Measurements from ENCODE around the gene SDK1. TPM values are rescaled to one million over a fixed set of nuclear protein-coding genes. Genes with fewer than 3 reads are reported as not detected.

The SDK1 gene
- total RNA-seq, 4 donors from 2014 or later = 1.2 to 1.8 (median 1.5) TPM

DNA sequence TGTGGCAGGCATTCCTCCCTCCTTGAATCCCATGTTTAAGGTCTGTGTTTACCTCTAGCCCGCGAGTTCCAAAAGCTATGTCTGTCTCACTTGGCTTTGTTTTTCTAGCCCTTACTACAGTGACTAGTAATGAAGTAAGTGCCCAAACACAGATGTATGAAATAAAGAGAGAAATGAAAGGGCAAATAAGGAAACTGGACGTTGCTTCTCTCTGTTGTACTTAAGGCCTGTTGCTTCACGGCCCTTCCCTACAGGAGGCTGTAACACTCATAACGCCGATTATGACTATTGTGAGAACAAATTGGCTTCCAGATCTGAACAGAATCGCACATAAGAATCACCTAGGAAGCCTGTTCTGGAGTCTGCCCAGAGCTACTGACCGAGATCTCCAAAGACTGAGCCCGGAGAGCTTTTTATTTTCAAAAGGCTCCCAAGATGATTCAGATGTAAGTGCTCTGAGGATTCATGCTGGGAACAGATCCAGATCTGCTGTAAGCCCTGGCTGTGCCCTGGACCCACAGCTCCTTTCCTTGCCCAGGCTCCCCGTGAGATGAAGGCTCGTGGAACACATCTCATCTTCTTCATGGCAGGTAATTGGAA, 432.6 kb downstream of the SDK1 start:
- intact Hi-C loops (cut with DNase I; ENCODE audit: low total_unique reads) = no loop called here

DNA sequence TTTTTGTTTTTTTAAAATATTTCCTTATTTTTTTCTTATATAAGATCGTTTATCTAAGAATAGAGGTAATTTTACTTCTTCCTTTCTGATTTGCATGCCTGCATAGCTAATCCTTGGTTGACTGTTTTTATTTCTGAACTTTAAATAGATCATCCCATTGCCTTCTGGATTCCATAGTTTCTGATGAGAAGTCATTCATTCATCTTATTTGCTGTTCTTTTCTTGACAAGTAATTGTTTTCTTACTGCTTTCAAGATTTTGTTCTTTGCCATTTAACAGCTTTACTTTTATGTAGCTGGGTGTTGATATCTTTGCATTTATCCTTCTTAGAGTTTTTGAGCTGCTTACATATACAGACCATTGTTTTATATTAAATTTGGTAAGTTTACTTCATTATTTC, 437.9 kb downstream of the SDK1 start:
- Histone ChIP-seq H3K27ac (no peak overlapping the region), H3K27me3 (no peaks in the 10 kb centered on the region), H3K9me3 (peaks cover 0 to 20% (median 0%) of the 10 kb centered on the region in 3 donors), H3K4me1 (no peaks in the 10 kb centered on the region), H3K36me3 (no peaks in the 10 kb centered on the region), H3K4me3 (no peak overlapping the region)
- intact Hi-C loops (cut with DNase I; ENCODE audit: low total_unique reads) = no loop called here
- ATAC-seq (no peak), DNase-seq (no peak)
- TF ChIP-seq, protein P1, sequence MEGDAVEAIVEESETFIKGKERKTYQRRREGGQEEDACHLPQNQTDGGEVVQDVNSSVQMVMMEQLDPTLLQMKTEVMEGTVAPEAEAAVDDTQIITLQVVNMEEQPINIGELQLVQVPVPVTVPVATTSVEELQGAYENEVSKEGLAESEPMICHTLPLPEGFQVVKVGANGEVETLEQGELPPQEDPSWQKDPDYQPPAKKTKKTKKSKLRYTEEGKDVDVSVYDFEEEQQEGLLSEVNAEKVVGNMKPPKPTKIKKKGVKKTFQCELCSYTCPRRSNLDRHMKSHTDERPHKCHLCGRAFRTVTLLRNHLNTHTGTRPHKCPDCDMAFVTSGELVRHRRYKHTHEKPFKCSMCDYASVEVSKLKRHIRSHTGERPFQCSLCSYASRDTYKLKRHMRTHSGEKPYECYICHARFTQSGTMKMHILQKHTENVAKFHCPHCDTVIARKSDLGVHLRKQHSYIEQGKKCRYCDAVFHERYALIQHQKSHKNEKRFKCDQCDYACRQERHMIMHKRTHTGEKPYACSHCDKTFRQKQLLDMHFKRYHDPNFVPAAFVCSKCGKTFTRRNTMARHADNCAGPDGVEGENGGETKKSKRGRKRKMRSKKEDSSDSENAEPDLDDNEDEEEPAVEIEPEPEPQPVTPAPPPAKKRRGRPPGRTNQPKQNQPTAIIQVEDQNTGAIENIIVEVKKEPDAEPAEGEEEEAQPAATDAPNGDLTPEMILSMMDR (IDR thresholded peaks at IDR 0.05 in 4 of 5, conservative IDR thresholded peaks at IDR 0.05 in 1 of 5) = no peak
- no peak for TF ChIP-seq POLR2A (IDR thresholded peaks at IDR 0.05)
- in situ Hi-C loops (cut with MboI; ENCODE audit: low sequenced_read_pairs in 4 of 4) = no loop called here

More for the DNA sequence above, 432.6 kb downstream of the SDK1 start:
- Histone ChIP-seq H3K4me1 (no peaks in the 10 kb centered on the region), H3K4me3 (no peak overlapping the region), H3K9me3 (peaks cover 0 to 6% (median 0%) of the 10 kb centered on the region in 3 donors), H3K36me3 (no peaks in the 10 kb centered on the region), H3K27ac (no peak overlapping the region), H3K27me3 (no peaks in the 10 kb centered on the region)
- TF ChIP-seq, protein P1 (IDR thresholded peaks at IDR 0.05 in 4 of 5, conservative IDR thresholded peaks at IDR 0.05 in 1 of 5) = no peak
- TF ChIP-seq POLR2A (IDR thresholded peaks at IDR 0.05) = no peak
- in situ Hi-C loops (cut with MboI; ENCODE audit: low sequenced_read_pairs in 4 of 4) = no loop called here
- ATAC-seq = no peak
- DNase-seq = no peak

DNA sequence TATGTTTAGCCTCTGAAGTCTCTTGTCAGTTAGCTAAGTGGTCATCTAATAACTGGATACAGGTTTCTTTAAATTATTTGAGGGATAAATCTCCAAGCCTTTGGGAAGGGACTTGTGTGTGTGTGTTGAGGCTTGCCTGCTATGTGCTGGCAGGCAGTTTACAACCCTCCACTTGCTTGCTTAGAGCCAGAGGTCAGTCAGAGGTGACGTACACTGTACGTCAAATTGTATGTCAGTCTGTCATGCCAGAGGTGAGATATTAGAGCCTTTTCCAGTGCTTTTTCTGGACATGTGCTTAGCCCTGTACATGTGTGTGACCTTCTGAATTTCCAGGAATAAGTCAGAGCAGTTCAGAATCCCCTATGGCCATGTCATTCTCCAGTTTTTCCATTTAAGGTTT, 438.9 kb downstream of the SDK1 start:
- H3K36me3 ChIP-seq = no peaks in the 10 kb centered on the region
- DNase-seq (no peak), ATAC-seq (no peak)
- intact Hi-C loops (cut with DNase I; ENCODE audit: low total_unique reads) (no loop called here), in situ Hi-C loops (cut with MboI; ENCODE audit: low sequenced_read_pairs in 4 of 4) (no loop called here)
- H3K27me3 ChIP-seq = no peaks in the 10 kb centered on the region
- peaks cover 0 to 20% (median 0%) of the 10 kb centered on the region in 3 donors for H3K9me3 ChIP-seq
- H3K27ac ChIP-seq = no peak overlapping the region
- no peak overlapping the region for H3K4me3 ChIP-seq
- no peaks in the 10 kb centered on the region for H3K4me1 ChIP-seq
- TF ChIP-seq POLR2A (IDR thresholded peaks at IDR 0.05) = no peak
- TF ChIP-seq, protein P1 (IDR thresholded peaks at IDR 0.05 in 4 of 5, conservative IDR thresholded peaks at IDR 0.05 in 1 of 5) = no peak

DNA sequence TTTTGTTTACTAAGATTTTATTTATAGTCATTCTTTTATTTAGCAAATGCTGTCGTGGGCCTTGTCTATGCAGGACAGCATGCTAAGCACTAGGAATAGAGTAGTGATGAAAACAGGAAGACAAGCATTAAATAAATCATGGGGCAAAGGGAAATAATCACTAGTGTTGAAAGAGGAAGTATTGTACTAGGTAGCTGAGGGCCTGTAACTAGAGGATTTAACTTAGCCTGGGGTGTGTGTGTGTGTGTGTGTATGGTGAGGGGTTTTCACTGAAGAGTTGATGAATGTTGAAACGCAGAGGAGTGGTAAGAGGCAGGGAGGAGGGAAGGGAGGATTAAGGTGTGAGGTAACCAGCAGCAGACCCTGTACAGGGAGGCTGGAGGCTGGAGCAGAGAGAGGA, 446.4 kb downstream of the SDK1 start:
- Histone ChIP-seq H3K4me1 (no peaks in the 10 kb centered on the region), H3K27ac (no peak overlapping the region), H3K4me3 (no peak overlapping the region), H3K27me3 (no peaks in the 10 kb centered on the region), H3K9me3 (no peaks in the 10 kb centered on the region), H3K36me3 (no peaks in the 10 kb centered on the region)
- ATAC-seq (no peak), DNase-seq (no peak)
- intact Hi-C loops (cut with DNase I; ENCODE audit: low total_unique reads) (no loop called here), in situ Hi-C loops (cut with MboI; ENCODE audit: low sequenced_read_pairs in 4 of 4) (no loop called here)
- TF ChIP-seq, protein P1 (IDR thresholded peaks at IDR 0.05 in 4 of 5, conservative IDR thresholded peaks at IDR 0.05 in 1 of 5) = no peak
- TF ChIP-seq POLR2A (IDR thresholded peaks at IDR 0.05) = no peak

DNA sequence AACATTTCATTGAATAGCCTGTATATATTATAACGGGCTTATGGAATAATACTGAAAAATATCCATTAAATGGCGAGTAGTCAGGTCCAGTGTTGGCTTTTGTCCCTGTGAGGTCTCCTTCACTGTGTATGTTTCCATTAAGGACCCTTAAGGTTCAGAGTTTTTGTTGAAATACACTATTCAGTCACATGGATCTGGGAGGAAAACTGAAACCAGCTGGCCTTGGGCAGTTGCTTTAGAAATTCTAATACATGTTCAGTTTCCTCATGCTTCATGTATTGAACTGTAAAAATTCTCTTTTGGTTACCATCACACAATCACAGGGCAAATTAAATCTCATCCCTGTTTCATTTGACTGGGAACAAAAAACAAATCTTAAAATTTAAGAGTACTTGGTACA, 447.3 kb downstream of the SDK1 start:
- ATAC-seq (no peak), DNase-seq (no peak)
- in situ Hi-C loops (cut with MboI; ENCODE audit: low sequenced_read_pairs in 4 of 4) (no loop called here), intact Hi-C loops (cut with DNase I; ENCODE audit: low total_unique reads) (no loop called here)
- Histone ChIP-seq H3K4me1 (no peaks in the 10 kb centered on the region), H3K27me3 (no peaks in the 10 kb centered on the region), H3K27ac (no peak overlapping the region), H3K9me3 (no peaks in the 10 kb centered on the region), H3K4me3 (no peak overlapping the region), H3K36me3 (no peaks in the 10 kb centered on the region)
- no peak for TF ChIP-seq POLR2A (IDR thresholded peaks at IDR 0.05)
- TF ChIP-seq, protein P1 (IDR thresholded peaks at IDR 0.05 in 4 of 5, conservative IDR thresholded peaks at IDR 0.05 in 1 of 5) = no peak
